AG08396 (cell line): ENCODE data around the gene PPP1R9A.
"Not testable (repeated sequence)": the region's sequence is repeated elsewhere in the genome, so short reads cannot be mapped to it uniquely, and the experiment has no call there.

ENCODE experiments used
- DNase-seq: peaks from one replicate; pipeline ENCODE4 v3.0.0; 2012; ENCODE audit warnings: low spot score, mixed read lengths

PPP1R9A gene

DNA sequence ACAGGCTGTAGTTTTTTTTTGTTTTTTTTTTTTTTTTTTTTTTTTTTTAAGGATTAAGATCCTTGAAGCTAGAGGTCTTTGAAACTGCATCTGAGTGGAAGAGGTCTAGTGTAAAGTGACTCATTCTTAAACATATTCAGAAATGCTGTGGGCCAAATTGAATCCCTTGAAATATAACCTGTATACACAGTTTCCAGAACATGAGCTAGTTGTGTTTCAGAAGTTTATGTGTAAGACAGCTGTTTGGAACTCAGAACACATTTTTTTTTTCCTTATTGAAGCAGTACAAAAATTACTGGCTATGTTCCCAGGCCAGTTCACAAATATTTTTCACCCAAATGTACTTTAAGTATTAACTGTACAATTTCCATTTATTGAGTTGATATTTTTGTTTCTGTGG, 67.9 kb downstream of the PPP1R9A start:
- peak; percentile 2 for DNase-seq

DNA sequence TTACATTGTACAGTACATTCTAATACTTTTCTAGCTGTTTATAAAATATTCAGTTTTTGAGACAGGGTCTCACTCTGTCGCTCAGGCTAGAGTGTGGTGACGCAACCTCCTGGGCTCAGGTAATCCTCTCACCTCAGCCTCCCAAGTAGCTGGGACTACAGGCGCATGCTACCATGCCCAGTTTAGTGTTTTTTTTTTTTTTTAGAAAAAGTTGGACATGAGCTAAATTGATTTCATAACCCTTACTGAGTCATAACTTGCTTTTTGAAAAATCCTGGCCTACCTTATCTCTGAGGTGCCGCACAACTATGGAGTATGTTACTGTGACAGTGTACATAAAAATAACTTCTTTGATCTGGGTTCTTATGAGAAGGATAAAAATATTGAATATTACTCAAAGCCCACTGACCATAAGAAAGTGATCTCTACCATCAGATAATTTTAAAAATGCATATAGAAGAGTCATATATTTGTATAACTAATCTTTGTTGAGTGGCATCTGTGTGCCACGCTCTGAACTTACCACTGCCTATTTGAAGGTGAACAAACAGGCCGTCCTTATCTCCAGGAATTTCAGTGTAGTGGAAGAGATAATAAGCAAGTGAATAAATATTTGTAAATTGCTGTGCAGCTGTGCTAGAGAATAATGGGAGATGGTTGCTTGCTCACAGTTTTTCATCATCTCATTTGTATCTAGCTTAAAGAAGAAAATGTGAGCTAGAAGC, 73.2 kb downstream of the PPP1R9A start:
- no peak for DNase-seq

DNA sequence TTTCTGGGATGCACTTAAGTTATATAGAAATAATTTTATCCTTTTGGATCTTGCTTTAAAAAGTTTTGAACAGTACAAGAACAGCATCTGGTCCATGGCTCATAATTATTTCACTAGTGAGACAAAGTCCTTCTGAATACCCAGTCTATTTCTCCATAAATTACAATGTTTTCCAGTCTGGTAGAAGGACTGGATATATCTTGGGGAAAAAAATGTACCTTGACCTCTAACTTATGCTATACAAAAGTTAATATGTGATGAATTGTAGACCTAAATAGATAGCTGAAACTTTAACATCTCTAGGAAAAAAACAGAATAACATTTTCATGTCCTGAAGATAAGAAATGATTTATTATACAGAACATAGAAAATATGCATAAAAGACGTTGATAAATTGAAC, 88.5 kb downstream of the PPP1R9A start:
- no peak for DNase-seq

DNA sequence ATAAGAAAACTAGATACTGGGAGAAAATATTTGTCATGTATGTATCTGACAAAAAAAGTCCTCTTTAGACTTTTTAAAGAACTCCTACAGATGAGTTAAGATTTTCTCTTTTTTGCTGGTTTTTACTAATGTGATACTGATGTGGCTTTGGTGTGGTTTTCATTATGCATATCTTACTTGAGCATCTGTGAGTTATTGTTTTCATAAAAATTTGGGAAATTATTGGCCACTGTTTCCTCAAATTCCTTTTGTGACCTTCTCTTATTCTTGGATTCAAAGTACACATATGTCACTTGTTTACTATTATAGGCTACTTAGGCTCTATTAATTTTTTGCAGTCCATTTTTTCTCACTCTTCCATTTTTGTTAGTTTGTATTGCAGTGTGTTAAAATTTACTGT, 89.0 kb downstream of the PPP1R9A start:
- DNase-seq, result no peak

DNA sequence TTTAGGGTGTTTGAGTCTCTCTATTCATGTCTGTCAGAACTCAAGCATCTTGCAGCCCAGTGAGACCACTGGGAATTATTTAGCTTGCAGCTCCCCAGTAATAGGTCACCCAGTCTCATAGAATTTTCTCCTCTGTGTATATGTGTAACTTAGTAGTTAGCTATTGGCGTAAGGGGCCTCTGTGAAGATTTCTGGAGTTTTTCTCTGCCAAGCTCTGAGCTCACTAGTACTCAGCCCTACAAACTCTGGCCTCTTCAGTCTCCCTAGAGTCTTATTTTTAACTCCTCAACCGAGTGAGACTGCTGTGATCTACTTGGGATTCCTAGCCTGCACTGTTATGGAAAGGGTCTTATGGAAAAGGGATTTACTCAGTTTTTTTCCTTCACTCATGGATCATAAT, 90.2 kb downstream of the PPP1R9A start:
- DNase-seq, result no peak

DNA sequence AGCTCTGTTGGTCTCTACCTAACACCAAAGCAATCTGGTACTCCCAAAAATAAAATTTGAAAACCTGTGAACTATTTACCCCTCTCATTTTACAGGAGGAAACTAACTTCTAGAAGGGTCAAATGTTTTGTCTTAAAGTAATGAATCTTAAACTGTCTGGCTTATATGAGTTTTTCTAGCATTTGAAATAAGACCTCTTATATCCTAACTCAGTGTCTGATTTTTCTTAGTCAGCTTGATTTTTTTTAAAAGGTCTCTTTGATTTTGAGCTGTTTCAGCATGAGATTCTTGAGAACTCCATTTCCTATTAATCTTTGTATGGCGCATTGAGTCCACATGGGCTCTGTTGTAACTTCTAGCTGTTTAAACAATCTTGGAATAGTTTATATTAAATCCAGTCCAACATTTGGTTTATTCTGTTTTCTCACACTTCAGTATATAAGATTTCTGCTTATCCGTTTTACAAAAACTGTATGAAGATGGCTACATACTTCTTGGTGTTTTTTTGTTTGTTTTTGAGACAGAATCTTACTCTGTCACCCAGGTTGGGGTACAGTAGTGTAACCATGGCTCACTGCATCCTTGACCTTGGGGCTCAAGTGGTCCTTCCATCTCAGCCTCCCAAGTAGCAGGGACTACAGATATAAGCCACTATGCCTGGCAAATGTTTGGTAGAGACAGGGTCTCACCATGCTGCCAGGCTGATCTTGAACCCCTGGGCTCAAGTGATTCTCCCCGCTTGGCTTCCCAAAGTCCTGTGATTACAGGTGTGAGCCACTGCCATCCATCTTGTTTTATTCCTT, 91.1 kb downstream of the PPP1R9A start:
- no peak for DNase-seq

DNA sequence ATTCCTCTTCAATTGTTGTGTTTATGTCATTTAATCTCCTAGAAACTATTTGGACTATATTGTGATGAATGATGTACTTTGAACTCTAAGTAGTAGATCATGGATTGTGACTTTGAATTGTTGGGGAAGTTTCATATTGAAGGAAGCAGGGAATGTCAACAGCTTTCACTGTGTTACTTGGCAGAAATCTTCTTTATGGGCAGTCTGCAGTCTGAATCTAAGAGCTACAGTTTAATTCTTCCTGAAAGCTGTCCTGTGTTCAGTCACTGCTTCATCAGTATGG, 91.6 kb downstream of the PPP1R9A start:
- no peak for DNase-seq

DNA sequence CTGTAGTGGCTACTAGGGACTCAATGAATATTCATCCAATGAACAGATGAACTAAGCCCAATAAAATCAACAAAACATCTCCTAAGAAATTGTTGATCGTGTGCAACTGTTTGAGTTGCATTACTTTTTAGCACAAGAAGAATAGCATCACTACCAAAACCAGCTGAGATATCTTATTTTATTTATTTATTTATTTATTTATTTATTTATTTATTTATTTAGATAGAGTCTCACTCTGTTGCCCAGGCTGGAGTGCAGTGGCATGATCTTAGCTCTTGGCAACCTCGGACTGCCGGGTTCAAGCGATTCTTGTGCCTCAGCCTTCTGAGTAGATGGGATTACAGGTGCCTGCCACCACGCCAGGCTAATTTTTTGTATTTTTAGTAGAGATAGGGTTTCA, 92.2 kb downstream of the PPP1R9A start:
- DNase-seq, result not testable (repeated sequence)

DNA sequence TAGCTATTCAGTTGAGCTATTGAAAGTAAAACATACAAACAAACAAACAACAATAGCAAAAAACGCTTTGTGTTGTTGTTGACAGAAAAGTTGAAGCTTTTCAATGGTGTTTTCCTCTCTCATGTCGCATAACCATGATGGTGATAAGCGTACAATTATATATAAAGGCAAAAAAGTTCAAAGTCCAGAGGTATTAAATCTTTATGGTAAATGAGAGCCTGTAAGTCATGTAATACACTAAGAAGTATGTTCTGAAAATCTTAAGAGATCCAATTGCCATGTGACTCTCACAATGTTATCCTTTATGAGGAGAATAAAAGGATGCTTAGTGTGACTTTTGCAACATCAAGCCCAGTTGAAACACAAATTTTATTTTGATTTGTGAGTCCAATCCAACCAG, 93.9 kb downstream of the PPP1R9A start:
- no peak for DNase-seq

DNA sequence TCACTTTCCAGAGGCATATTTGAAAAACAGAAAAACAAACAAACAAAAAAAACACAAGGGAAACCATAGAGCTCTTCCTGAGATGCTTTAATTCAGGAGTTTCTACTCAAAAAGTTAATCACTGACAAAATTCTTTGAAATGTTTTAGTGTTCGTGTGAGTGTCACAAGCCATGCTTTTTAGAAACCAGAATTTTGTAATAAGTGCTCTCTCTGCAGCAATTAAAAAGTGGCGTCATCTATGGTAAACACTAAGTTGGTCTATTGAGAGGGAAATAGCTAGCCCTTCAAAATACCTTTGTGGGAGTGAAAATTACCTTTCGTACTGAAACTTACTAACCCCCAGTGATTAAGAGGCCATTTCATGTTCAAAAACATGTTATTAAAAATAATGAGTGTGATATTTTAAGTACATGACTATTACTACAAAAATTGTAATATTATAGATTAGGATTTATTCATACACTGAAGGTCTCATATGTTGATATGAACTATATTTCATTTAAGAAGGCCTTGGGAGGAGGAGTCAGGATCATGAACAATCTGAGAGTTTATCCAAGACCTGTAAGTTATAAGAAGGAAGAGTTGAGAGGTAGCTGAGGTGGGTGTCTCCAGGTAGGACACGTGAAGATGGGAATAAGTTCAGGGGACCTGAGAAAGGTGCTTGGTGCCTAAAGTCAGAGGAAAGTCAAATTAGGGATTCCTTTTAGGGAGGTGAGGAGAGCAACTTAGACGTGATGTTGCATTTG, 94.6 kb downstream of the PPP1R9A start:
- no peak for DNase-seq

DNA sequence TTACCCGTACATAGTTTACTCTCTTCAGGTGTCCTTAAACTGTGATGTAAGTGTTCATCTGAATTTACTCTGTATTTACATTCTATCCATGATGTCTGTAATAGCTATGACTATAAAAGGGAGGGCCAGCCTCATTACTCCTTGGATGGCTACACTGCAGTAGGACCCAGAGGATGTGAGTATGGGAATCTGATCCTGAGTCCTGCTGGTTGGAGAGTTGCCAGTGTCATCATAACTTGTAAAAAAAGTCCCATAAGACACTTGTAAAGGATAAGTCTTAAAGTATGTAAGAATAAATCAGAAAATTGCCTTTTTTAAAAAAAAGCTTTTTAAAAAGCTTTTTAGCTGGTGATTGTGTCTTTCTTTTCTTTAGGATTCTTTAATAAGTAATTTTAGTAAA, 95.4 kb downstream of the PPP1R9A start:
- DNase-seq, result no peak

DNA sequence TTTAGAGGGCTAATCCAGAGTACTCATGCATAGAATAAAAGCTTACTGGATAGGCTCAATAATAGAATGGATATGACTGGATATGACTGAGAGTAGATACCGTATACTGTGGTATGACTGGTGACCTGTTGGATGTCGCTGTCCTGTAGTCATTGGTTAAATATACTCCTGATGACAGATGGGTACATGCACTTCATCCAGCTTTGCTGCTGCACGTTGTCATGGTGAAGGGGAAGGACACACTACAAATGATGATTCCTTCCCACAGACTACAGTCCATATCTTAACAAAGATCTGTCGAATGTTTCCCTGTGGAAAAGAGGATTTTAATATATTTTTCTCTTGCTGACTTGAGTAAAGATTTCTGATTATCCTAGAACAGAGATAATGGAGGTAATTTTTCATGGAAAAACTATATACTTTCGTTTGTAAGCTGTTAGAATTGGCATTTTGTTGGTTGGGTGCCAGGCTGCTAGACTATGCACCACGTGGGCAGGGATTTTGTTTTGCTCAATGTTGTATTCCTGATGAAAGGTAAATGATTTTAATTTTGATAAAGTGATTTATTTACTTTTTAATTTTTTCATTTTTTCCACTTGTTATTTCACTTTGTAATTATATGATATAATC, 97.3 kb downstream of the PPP1R9A start:
- no peak for DNase-seq

DNA sequence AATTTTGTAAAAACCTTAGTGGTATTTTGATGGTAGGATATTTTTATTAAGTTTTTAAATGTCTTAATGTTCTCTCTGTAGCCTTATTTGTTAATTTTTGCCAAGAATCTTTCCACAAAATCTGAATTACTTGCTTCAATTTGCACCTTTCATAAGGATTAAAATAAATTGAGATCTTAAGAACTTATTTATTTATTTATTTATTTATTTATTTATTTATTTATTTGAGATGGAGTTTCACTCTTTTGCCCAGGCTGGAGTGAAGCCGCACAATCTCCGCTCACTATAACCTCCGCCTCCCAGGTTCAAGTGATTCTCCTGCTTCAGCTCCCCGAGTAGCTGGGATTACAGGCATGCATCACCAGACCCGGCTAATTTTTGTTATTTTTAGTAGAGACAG, 98.6 kb downstream of the PPP1R9A start:
- DNase-seq, result no peak

DNA sequence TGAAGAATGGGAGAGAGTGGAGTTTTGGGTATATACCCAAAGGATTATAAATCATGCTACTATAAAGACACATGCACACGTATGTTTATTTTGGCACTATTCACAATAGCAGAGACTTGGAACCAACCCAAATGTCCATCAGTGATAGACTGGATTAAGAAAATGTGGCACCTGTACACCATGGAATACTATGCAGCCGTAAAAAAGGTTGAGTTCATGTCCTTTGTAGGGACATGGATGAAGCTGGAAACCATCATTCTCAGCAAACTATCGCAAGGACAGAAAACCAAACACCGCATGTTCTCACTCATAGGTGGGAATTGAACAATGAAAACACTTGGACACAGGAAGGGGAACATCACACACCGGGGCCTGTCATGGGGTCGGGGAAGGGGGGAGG, 101.4 kb downstream of the PPP1R9A start:
- DNase-seq, result not testable (repeated sequence)

DNA sequence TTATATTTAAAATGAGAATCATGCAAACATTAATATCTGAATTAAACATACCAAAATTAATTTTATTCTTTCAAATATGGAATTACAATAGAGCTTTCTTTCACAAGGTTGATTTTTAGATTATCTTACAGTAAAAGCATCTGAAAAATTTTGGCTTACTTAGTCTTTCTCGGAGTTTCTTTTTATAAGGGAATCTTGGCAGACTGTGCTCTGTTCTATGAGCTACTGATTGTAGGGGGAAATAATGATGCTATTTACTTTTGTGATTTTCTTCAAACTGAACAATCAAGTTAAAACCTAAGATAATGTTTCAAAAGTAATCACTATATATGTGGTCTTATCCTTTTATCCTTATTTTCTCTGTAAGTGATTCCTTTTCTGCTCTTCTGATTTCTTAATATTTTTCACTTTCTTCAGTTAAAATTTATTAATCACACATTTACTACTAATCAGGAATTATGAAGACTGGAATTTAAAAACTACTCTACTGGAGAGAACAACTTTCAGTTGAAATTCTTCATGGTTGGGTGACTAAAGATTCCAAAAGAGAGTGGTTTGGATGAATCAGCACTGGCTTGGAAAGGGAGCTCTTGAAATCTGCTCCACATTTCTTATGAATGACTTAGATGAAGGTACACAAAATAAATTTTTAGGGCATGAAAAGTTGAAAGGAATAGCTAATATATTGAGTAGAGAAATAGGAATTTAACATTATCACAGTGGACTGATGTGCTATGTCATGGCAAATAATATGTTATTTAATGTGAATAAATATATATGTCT, 103.9 kb downstream of the PPP1R9A start:
- peak; percentile 36 for DNase-seq

DNA sequence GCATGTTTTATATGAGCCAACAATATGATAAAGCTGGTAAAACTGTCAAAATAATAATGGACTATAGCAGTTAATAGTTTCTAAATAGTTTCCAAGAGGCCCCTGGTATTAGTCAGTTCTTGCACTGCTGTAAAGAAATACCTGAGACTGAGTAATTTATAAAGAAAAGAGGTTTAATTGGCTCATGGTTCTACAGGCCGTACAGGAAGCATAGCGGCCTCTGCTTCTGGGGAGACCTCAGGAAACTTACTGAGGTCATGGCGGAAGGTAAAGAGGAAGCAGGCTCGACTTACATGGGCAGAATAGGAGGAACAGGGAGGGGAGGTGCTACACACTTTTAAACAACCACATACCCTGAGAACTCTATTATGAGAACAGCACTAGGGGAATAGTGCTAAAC, 104.6 kb downstream of the PPP1R9A start:
- DNase-seq, result no peak

DNA sequence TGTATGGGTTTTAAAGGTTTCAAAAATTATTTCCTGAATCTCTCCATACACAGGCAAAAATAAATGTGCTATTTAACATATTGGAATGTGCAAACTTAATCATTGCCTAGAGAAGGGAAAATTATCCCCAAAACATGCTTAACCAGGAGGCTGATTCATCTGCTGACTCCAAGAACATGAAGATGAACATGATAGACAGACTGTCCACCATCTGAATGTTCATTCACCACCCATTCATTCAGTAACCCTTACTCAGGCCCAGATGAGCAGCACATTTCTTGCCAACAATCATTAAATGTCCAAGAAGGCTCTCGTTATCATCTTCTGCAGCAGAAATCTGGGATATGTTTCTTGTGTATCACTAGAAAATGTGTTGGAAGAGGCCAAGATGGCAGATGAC, 110.6 kb downstream of the PPP1R9A start:
- DNase-seq, result no peak

DNA sequence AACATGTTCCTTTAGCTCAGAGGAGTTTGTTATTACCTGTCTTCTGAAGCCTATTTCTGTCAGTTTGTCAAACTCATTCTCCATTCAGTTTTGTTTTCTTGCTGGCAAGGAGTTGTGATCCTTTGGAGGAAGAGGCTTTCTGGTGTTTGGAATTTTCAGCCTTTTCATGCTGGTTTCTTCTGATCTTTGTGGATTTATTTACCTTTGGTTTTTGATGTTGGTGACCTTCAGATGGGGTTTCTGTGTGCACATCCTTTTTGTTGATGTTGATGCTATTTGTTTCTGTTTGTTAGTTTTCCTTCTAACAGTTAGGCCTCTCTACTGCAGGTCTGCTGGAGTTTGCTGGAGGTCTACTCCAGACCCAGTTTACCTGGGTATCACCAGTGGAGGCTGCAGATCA, 118.6 kb downstream of the PPP1R9A start:
- no peak for DNase-seq

DNA sequence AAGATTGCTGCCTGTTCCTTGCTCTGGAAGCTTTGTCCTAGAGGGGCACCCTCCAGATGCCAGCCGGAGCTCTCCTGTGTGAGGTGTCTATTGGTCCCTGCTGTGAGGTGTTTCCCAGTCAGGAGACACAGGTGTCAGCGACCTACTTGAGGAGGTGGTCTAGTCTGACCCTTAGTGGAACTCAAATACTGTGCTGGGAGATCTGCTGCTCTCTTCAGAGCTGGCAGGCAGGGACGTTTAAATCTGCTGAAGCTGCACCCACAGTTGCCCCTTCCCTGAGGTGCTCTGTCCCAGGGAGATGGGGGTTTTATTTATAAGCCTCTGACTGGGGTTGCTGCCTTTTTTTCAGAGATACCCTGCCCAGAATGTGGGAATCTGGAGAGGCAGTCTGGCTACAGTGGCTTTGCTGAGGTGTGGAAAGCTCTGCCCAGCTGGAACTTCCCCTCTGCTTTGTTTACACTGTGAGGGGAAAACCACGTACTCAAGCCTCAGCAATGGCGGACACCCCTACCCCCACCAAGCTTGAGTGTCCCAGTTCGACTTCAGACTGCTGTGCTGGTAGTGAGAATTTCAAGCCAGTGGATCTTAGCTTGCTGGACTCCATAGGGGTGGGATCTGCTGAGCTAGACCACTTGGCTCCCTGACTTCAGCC, 119.2 kb downstream of the PPP1R9A start:
- DNase-seq, result no peak

DNA sequence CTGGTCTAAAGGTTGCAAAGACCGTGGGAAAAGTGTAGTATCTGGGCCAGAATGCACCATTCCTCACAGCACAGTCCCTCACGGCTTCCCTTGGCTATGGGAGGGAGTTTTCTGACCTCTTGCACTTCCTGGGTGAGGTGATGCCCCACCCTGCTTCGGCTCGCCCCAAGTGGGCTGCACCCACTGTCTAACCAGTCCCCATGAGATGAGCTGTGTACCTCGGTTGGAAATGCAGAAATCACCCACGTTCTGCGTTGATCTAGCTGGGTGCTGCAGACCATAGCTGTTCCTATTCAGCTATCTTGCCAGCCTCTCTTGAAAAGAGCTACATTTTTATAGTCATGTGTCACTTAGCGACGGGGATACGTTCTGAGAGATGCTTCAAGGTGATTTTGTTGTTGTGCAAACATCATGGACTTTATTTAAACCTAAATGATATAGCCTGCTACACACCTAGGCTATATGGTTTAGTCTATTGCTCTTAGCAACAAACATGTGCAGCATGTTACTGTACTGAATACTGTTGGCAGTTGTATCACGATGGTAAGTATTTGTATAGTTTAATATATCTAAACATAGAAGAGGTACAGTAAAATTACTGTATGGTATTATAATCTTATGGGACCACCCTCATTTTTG, 120.0 kb downstream of the PPP1R9A start:
- DNase-seq, result no peak

DNA sequence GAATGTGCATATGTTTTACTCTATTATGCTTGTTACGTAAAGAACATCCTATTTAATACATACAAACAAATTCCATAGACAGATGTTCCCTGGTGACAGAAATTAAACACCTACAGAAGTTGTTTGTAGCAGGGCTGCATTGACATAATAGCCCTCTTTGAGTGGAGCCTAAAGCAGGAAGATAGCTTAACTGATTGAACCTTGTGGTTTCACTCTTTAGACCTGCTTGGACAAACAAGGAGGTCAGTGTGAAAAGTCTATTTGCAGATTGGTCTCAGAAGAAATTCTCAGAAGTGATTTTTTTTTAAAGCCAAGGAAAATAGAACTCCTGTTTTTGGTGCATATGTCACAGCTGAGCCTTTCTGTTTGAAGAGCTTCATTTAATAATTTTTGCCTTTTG, 121.3 kb downstream of the PPP1R9A start:
- DNase-seq, result no peak
